ENCODE results near the gene RANBP2.

Gene RANBP2

DNA sequence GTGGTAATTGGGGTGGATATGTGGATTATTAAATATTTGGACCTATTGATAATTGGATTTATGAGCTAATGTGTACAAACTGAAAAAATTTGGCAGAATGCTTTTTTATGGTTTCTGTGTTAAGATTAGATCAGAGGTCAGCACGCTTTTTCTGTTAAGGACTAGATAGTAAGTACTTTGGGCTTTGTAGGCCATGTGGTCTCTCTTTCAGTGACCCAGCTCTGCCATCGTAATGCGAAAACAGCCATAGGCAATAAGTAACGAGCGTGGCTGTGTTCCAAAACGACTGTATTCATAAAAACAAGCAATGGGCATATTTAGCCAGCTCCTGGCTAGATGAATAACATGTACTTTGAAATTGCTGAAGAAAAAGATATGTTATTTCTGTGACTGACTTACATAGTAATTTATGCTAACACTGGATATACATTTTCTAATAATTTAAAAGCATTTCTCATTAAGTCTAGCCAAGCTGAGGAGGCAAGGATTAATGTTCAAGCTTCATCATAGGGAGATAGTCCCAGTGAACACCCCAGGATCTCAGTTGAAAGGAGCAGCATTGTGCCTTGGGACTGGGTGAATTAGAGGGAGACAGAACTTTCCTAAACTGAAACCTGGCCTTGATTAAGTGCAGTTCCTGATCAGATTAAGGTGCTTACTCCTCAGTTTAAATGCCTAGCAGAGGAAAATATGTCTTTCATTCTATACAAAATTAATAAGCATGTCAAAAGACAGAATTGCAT, 87.3 kb downstream of the RANBP2 start:
- no peak overlapping the region for H3K9ac ChIP-seq
- H3K4me3 ChIP-seq (IDR thresholded peaks at IDR 0.05; ENCODE audit: insufficient read depth, low read depth, low read length): no peak overlapping the region
- H3K36me3 ChIP-seq (ENCODE audit: insufficient read depth): no peaks in the 10 kb centered on the region; the same call in 1 of the 2 replicates
- peaks cover 14% of the 10 kb centered on the region; the same call in 1 of the 2 replicates for H3K79me2 ChIP-seq (ENCODE audit: insufficient read depth, low read depth)
- no peak overlapping the region for H2AFZ ChIP-seq (ENCODE audit: low read depth)
- no peaks in the 10 kb centered on the region for H3K4me1 ChIP-seq (ENCODE audit: low read depth, poor library complexity, severe bottlenecking)
- H4K20me1 ChIP-seq (ENCODE audit: insufficient read depth): no peaks in the 10 kb centered on the region
- H3K27me3 ChIP-seq (ENCODE audit: insufficient read depth, low read depth): no peaks in the 10 kb centered on the region
- no peak overlapping the region for H3K27ac ChIP-seq
- TF ChIP-seq, protein P1, sequence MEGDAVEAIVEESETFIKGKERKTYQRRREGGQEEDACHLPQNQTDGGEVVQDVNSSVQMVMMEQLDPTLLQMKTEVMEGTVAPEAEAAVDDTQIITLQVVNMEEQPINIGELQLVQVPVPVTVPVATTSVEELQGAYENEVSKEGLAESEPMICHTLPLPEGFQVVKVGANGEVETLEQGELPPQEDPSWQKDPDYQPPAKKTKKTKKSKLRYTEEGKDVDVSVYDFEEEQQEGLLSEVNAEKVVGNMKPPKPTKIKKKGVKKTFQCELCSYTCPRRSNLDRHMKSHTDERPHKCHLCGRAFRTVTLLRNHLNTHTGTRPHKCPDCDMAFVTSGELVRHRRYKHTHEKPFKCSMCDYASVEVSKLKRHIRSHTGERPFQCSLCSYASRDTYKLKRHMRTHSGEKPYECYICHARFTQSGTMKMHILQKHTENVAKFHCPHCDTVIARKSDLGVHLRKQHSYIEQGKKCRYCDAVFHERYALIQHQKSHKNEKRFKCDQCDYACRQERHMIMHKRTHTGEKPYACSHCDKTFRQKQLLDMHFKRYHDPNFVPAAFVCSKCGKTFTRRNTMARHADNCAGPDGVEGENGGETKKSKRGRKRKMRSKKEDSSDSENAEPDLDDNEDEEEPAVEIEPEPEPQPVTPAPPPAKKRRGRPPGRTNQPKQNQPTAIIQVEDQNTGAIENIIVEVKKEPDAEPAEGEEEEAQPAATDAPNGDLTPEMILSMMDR (conservative IDR thresholded peaks at IDR 0.05; ENCODE audit: low read depth, low read length): no peak
- H3K4me2 ChIP-seq: no peak overlapping the region

DNA sequence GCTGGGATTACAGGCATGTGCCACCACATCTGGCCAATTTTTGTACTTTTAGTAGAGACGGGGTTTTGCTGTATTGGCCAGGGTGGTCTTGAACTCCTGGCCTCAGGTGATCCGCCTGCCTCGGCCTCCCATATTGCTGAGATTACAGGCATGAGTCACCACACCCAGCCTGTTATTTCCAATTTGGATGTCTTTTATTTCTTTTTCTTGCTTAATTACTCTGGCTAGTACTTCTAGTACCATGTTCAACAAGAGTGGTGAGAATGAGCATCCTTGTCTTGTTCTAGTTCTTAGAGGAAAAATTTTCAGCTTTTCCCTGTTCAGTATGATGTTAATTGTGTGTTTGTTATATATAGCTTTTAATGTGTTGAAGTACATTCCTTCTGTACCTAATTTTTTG, 90.7 kb downstream of the RANBP2 start:
- Histone ChIP-seq H4K20me1 (ENCODE audit: insufficient read depth) (no peaks in the 10 kb centered on the region), H3K4me3 (IDR thresholded peaks at IDR 0.05; ENCODE audit: insufficient read depth, low read depth, low read length) (no peak overlapping the region), H3K79me2 (ENCODE audit: insufficient read depth, low read depth) (peaks cover 14% of the 10 kb centered on the region; the same call in 1 of the 2 replicates), H2AFZ (ENCODE audit: low read depth) (no peak overlapping the region), H3K36me3 (ENCODE audit: insufficient read depth) (0 out of 2 replicates have a peak, but pooled peaks cover 3% of the 10 kb centered on the region), H3K4me1 (ENCODE audit: low read depth, poor library complexity, severe bottlenecking) (no peaks in the 10 kb centered on the region), H3K9ac (no peak overlapping the region), H3K27ac (no peak overlapping the region), H3K4me2 (no peak overlapping the region), H3K27me3 (ENCODE audit: insufficient read depth, low read depth) (no peaks in the 10 kb centered on the region)
- TF ChIP-seq, protein P1 (conservative IDR thresholded peaks at IDR 0.05; ENCODE audit: low read depth, low read length): no peak

GRCh38 chr2:108810993-108811957, 92.0 kb downstream of the RANBP2 start:
- H3K4me2 ChIP-seq: no peak overlapping the region
- no peaks in the 10 kb centered on the region for H4K20me1 ChIP-seq (ENCODE audit: insufficient read depth)
- H3K9ac ChIP-seq: no peak overlapping the region
- no peak overlapping the region for H3K27ac ChIP-seq
- TF ChIP-seq, protein P1 (conservative IDR thresholded peaks at IDR 0.05; ENCODE audit: low read depth, low read length): no peak
- H3K36me3 ChIP-seq (ENCODE audit: insufficient read depth): 0 out of 2 replicates have a peak, but pooled peaks cover 3% of the 10 kb centered on the region
- no peak overlapping the region for H3K4me3 ChIP-seq (IDR thresholded peaks at IDR 0.05; ENCODE audit: insufficient read depth, low read depth, low read length)
- H3K27me3 ChIP-seq (ENCODE audit: insufficient read depth, low read depth): no peaks in the 10 kb centered on the region
- peaks cover 14% of the 10 kb centered on the region; the same call in 1 of the 2 replicates for H3K79me2 ChIP-seq (ENCODE audit: insufficient read depth, low read depth)
- H3K4me1 ChIP-seq (ENCODE audit: low read depth, poor library complexity, severe bottlenecking): no peaks in the 10 kb centered on the region
- no peak overlapping the region for H2AFZ ChIP-seq (ENCODE audit: low read depth)

DNA sequence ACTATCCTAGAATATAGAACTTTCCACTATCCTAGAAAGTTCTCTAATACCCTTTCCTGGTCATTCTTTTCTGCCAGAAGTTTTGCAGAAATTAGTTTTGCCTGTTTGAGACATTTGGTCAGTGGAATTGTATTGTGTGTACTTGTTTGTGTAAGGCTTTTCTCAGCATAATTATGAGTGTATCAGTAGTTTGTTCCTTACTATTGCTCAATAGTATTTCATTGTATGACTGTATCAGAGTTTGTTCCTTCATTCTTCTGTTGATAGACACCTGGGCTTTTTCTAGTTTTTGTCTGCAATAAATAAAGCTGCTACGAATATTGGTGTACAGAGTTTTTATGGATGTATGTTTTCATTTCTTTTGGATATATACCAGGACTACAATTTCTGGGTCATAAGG, 94.5 kb downstream of the RANBP2 start:
- Histone ChIP-seq H3K4me3 (IDR thresholded peaks at IDR 0.05; ENCODE audit: insufficient read depth, low read depth, low read length) (no peak overlapping the region), H3K27ac (no peak overlapping the region), H4K20me1 (ENCODE audit: insufficient read depth) (no peaks in the 10 kb centered on the region), H3K79me2 (ENCODE audit: insufficient read depth, low read depth) (peaks cover 13% of the 10 kb centered on the region; the same call in 1 of the 2 replicates), H3K4me2 (no peak overlapping the region), H3K4me1 (ENCODE audit: low read depth, poor library complexity, severe bottlenecking) (no peaks in the 10 kb centered on the region), H2AFZ (ENCODE audit: low read depth) (no peak overlapping the region), H3K27me3 (ENCODE audit: insufficient read depth, low read depth) (no peaks in the 10 kb centered on the region), H3K9ac (no peak overlapping the region), H3K36me3 (ENCODE audit: insufficient read depth) (0 out of 2 replicates have a peak, but pooled peaks cover 3% of the 10 kb centered on the region)
- TF ChIP-seq, protein P1 (conservative IDR thresholded peaks at IDR 0.05; ENCODE audit: low read depth, low read length): no peak

Data from KMS-11 (cell line).